Astrocyte (in vitro differentiated cells and primary cell): Measurements from ENCODE around the gene CTBP2. TPM values are rescaled to one million over a fixed set of nuclear protein-coding genes. Genes with fewer than 3 reads are reported as not detected.
A peak's percentile ranks its signal among the peaks of the same experiment; 100 is the strongest.

Experiments used
- DNase-seq: peaks from one replicate; pipeline ENCODE4 v3.0.0-alpha.2; 2010; ENCODE audit warnings: low read depth
- FAIRE-seq: peaks from 2 replicates; lab custom pipeline; 2011; peaks lifted over from hg19 to GRCh38; lab: Jason Lieb, UNC
- H2AFZ ChIP-seq: 2 replicates; pipeline ENCODE4 v1.6.0; 2012; ENCODE audit warnings: low read depth, low read length, inconsistent platforms
- H3K27ac ChIP-seq: 2 replicates; pipeline ENCODE4 v1.5.1; 2011; ENCODE audit warnings: low read depth, low read length, inconsistent platforms
- H3K27me3 ChIP-seq: 2 replicates; pipeline ENCODE4 v1.6.0; 2011; ENCODE audit warnings: low read length, inconsistent platforms; ENCODE audit not compliant: insufficient read depth
- H3K36me3 ChIP-seq: 2 replicates; pipeline ENCODE4 v1.5.1; 2011; ENCODE audit warnings: low read length, inconsistent platforms; ENCODE audit not compliant: insufficient read depth
- H3K4me1 ChIP-seq: 2 replicates; pipeline ENCODE4 v1.5.1; 2011; ENCODE audit warnings: low read length, inconsistent platforms; ENCODE audit not compliant: insufficient read depth
- H3K4me2 ChIP-seq: 2 replicates; pipeline ENCODE4 v1.6.0; 2012; ENCODE audit warnings: low read length, inconsistent platforms
- H3K4me3 ChIP-seq: 2 replicates; pipeline ENCODE4 v1.5.1; 2011; ENCODE audit warnings: low read depth, mild to moderate bottlenecking, low read length, inconsistent platforms; ENCODE audit not compliant: insufficient read depth
- H3K79me2 ChIP-seq: 2 replicates; pipeline ENCODE4 v1.6.0; 2012; ENCODE audit warnings: mild to moderate bottlenecking, low read length, inconsistent platforms; ENCODE audit not compliant: insufficient read depth
- H3K9ac ChIP-seq: 2 replicates; pipeline ENCODE4 v1.6.0; 2012; ENCODE audit warnings: mild to moderate bottlenecking, low read length, inconsistent platforms
- H3K9me3 ChIP-seq: 2 replicates; pipeline ENCODE4 v1.5.1; 2012; ENCODE audit warnings: low read depth, mild to moderate bottlenecking, low read length, inconsistent platforms; ENCODE audit not compliant: insufficient read depth
- H4K20me1 ChIP-seq: 2 replicates; pipeline ENCODE4 v1.6.0; 2012; ENCODE audit warnings: low read length, inconsistent platforms; ENCODE audit not compliant: insufficient read depth
- H3K27ac Mint-ChIP-seq: one replicate; pipeline ENCODE4 v1.8.0; 2021; ENCODE audit warnings: mild to moderate bottlenecking, mixed read lengths; ENCODE audit not compliant: unreplicated experiment
- H3K27me3 Mint-ChIP-seq: one replicate; pipeline ENCODE4 v1.8.0; 2021; ENCODE audit warnings: low read depth, mixed read lengths; ENCODE audit not compliant: unreplicated experiment
- H3K36me3 Mint-ChIP-seq: one replicate; pipeline ENCODE4 v1.8.0; 2021; ENCODE audit warnings: low read depth, mixed read lengths; ENCODE audit not compliant: unreplicated experiment
- H3K4me1 Mint-ChIP-seq: one replicate; pipeline ENCODE4 v1.8.0; 2021; ENCODE audit warnings: low read depth, mixed read lengths; ENCODE audit not compliant: unreplicated experiment
- H3K4me3 Mint-ChIP-seq: one replicate; pipeline ENCODE4 v1.8.0; 2021; ENCODE audit warnings: mild to moderate bottlenecking, moderate library complexity, mixed read lengths; ENCODE audit not compliant: unreplicated experiment
- H3K9me3 Mint-ChIP-seq: one replicate; pipeline ENCODE4 v1.8.0; 2021; ENCODE audit warnings: mild to moderate bottlenecking, mixed read lengths; ENCODE audit not compliant: unreplicated experiment
- EZH2 ChIP-seq: IDR thresholded peaks from 2 replicates; pipeline ENCODE4 v1.6.1; 2012; ENCODE audit warnings: mild to moderate bottlenecking, low read length, inconsistent platforms; ENCODE audit not compliant: insufficient read depth
- total RNA-seq: library from RNA; stranded (reverse); gene quantifications from 2 replicates; pipeline ENCODE4 v1.2.1, GENCODE V29; 2021
- TF ChIP-seq, protein P1 (sequence below): IDR thresholded peaks from 2 replicates; pipeline ENCODE4 v1.5.1; 2011; ENCODE audit warnings: low read depth, mild to moderate bottlenecking, inconsistent platforms, low read length, moderate library complexity; ENCODE audit not compliant: insufficient read depth

The CTBP2 gene
- total RNA-seq, 1 donor from 2014 or later: 109 TPM

DNA sequence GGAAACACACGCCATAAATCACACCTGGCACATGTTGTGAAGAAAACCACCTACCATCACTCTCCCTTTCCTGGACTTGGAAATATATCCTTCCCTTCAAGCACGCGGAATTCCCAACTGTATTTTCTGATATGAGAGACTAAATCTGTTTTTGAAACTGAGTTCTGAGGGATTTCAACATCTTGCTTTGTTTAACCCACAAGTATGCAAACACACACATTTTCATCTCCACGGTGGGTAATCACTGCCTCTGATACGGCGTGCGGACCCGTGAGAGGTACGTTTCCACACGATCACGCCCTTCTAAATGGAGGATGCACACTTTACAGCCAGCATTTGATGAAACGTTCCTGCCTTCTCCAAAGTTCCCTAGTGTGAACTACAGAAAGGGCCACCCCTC is 135.0 kb downstream of the CTBP2 start:
- Histone ChIP-seq H3K4me1 (peaks cover 19% of the 10 kb centered on the region), H4K20me1 (peaks cover 93% of the 10 kb centered on the region), H3K27ac (no peak overlapping the region), H2AFZ (no peak overlapping the region), H3K36me3 (no peaks in the 10 kb centered on the region), H3K4me2 (no peak overlapping the region), H3K4me3 (no peak overlapping the region), H3K27me3 (no peaks in the 10 kb centered on the region), H3K9ac (no peak overlapping the region), H3K9me3 (no peaks in the 10 kb centered on the region), H3K79me2 (peaks cover 81% of the 10 kb centered on the region)
- H3K9me3 Mint-ChIP-seq: peaks cover 1% of the 10 kb centered on the region
- H3K4me1 Mint-ChIP-seq: peaks cover 21% of the 10 kb centered on the region
- FAIRE-seq (no peak), DNase-seq (peak; percentile 35)
- H3K36me3 Mint-ChIP-seq: peaks cover 24% of the 10 kb centered on the region
- H3K27me3 Mint-ChIP-seq: no peaks in the 10 kb centered on the region
- no peak overlapping the region for H3K27ac Mint-ChIP-seq
- no peak overlapping the region for H3K4me3 Mint-ChIP-seq
- TF ChIP-seq, protein P1, sequence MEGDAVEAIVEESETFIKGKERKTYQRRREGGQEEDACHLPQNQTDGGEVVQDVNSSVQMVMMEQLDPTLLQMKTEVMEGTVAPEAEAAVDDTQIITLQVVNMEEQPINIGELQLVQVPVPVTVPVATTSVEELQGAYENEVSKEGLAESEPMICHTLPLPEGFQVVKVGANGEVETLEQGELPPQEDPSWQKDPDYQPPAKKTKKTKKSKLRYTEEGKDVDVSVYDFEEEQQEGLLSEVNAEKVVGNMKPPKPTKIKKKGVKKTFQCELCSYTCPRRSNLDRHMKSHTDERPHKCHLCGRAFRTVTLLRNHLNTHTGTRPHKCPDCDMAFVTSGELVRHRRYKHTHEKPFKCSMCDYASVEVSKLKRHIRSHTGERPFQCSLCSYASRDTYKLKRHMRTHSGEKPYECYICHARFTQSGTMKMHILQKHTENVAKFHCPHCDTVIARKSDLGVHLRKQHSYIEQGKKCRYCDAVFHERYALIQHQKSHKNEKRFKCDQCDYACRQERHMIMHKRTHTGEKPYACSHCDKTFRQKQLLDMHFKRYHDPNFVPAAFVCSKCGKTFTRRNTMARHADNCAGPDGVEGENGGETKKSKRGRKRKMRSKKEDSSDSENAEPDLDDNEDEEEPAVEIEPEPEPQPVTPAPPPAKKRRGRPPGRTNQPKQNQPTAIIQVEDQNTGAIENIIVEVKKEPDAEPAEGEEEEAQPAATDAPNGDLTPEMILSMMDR: no peak
- no peak for TF ChIP-seq EZH2

DNA sequence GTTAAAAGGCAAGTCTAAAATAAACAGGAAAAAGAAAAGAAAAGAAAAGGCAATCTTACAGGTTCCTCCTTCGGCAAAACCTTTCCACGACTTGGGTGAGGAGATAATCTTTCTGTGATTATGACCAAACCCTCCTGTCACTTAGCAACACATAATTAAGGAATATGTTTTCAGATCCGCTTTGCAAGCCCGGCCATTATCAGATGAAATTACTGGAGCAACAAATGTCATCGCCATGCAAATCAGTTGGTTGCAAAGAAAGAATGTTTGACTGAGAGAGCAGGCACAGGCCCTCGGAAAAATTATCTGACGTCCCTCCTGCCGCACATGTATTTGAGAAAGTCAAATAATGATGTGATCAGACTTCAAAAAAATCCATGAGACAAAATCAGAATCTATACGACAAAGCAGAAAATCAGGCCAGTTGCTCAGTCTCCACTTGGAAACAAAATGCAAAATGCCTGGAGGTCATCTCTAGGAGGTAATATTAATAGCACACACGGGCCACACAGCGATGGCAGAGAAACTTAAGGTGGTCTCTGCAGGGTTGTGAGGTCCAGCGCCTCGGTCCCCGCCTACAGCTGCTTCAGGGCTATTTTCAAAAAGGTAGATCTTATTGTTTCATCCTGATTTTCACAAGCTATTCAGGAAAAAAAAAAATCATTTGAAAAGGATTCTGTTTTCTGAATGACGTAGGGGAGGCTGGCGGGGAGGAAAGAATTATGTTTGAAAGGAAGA is 135.7 kb downstream of the CTBP2 start:
- Histone ChIP-seq H4K20me1 (peaks cover 93% of the 10 kb centered on the region), H3K27me3 (no peaks in the 10 kb centered on the region), H3K4me3 (no peak overlapping the region), H3K36me3 (no peaks in the 10 kb centered on the region), H3K4me2 (no peak overlapping the region), H3K79me2 (peaks cover 82% of the 10 kb centered on the region), H3K4me1 (peaks cover 16% of the 10 kb centered on the region), H3K9ac (no peak overlapping the region), H3K27ac (no peak overlapping the region), H2AFZ (no peak overlapping the region), H3K9me3 (no peaks in the 10 kb centered on the region)
- no peak for DNase-seq
- Mint-ChIP-seq H3K36me3 (peaks cover 21% of the 10 kb centered on the region), H3K4me1 (peaks cover 16% of the 10 kb centered on the region), H3K9me3 (peaks cover 1% of the 10 kb centered on the region), H3K27me3 (no peaks in the 10 kb centered on the region), H3K27ac (peak overlapping the region; percentile 10), H3K4me3 (no peak overlapping the region)
- TF ChIP-seq, protein P1: no peak
- no peak for TF ChIP-seq EZH2
- FAIRE-seq: no peak

DNA sequence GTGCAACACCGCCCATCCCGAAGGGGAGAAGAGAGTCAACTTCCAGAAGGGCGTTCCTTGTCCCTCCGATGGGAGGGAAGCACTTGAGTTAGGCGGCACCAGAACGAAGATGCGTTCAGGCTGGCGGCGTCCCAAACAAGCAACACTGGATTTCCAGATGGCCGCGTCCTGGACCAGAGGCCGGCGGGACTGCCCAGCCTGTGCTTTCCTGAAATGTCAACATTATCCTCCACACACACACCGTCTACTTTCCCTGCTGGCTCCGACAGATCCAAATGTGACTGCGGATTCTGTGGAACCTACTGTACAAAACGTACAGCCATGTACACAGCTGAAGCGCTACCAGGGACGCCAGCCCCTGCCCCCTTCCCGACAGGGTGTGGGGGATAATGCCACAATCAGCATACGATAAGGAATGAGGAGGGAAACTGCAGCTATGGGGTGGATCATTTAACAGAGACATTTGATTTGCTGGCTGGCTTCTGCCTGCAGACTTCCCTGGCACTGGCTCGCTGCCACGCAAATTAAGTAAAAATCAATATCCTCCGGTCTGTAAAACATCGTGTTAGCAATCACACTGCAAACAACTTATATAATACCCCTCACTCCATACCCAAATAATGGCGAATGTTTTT is 136.4 kb downstream of the CTBP2 start:
- DNase-seq (no peak), FAIRE-seq (no peak)
- no peaks in the 10 kb centered on the region for H3K27me3 ChIP-seq
- H4K20me1 ChIP-seq: peaks cover 93% of the 10 kb centered on the region
- Mint-ChIP-seq H3K36me3 (peaks cover 21% of the 10 kb centered on the region), H3K9me3 (peaks cover 1% of the 10 kb centered on the region), H3K27ac (peak overlapping the region; percentile 10), H3K4me3 (no peak overlapping the region), H3K4me1 (peaks cover 12% of the 10 kb centered on the region), H3K27me3 (no peaks in the 10 kb centered on the region)
- no peak overlapping the region for H3K9ac ChIP-seq
- no peaks in the 10 kb centered on the region for H3K9me3 ChIP-seq
- peaks cover 85% of the 10 kb centered on the region for H3K79me2 ChIP-seq
- TF ChIP-seq EZH2: no peak
- TF ChIP-seq, protein P1: no peak
- H3K4me1 ChIP-seq: peaks cover 9% of the 10 kb centered on the region
- H3K4me3 ChIP-seq: no peak overlapping the region
- no peak overlapping the region for H3K27ac ChIP-seq
- no peak overlapping the region for H2AFZ ChIP-seq
- H3K4me2 ChIP-seq: no peak overlapping the region
- H3K36me3 ChIP-seq: no peaks in the 10 kb centered on the region
